SK-N-SH treated with all-trans-retinoic acid at 6 μM for 48 hours (cell line): ENCODE results near the gene PLXDC2.

Experiments
- ESRRG ChIP-seq: fragments of 250-450 bp; sonication (Bioruptor Pico); IDR thresholded peaks from 2 replicates; pipeline ENCODE4 v1.6.1; 2021; ENCODE audit warnings: mild to moderate bottlenecking
- GLIS3 ChIP-seq: fragments of 250-450 bp; sonication (Bioruptor Pico); IDR thresholded peaks from 2 replicates; pipeline ENCODE4 v1.5.0; 2020; ENCODE audit warnings: mild to moderate bottlenecking, moderate library complexity
- POU6F1 ChIP-seq: fragments of 250-450 bp; sonication (Bioruptor Pico); IDR thresholded peaks from 2 replicates; pipeline ENCODE4 v1.8.0; 2021; ENCODE audit warnings: low read depth, mild to moderate bottlenecking, moderate library complexity, borderline replicate concordance
- PPARA ChIP-seq: fragments of 250-450 bp; sonication (Bioruptor Pico); IDR thresholded peaks from 2 replicates; pipeline ENCODE4 v1.5.0; 2020; ENCODE audit warnings: mild to moderate bottlenecking, borderline replicate concordance
- RARB ChIP-seq: fragments of 250-450 bp; sonication (Bioruptor Pico); IDR thresholded peaks from 2 replicates; pipeline ENCODE4 v1.8.0; 2021; ENCODE audit warnings: mild to moderate bottlenecking, moderate library complexity
- TOX ChIP-seq: fragments of 250-450 bp; sonication (Bioruptor Pico); IDR thresholded peaks from 2 replicates; pipeline ENCODE4 v1.8.0; 2021; ENCODE audit warnings: mild to moderate bottlenecking, moderate library complexity, borderline replicate concordance
- ZFP3 ChIP-seq: fragments of 250-450 bp; sonication (Bioruptor Pico); IDR thresholded peaks from 2 replicates; pipeline ENCODE4 v1.5.0; 2020; ENCODE audit warnings: mild to moderate bottlenecking, moderate library complexity

- TF ChIP-seq ZFP3 (CRISPR knock-in tag) (no peak), POU6F1 (CRISPR knock-in tag) (no peak), TOX (CRISPR knock-in tag) (no peak), PPARA (no peak), ESRRG (no peak), RARB (no peak), GLIS3 (CRISPR knock-in tag) (no peak)
These were observed 289.0 kb downstream of the PLXDC2 start for GRCh38 chr10:20105236-20105635.
